Measurements from ENCODE around the gene ST3GAL3.

Gene ST3GAL3

GRCh38 chr1:43963006-43963405, 255.7 kb downstream of the ST3GAL3 start:
- DNase-seq (ENCODE audit: low read depth, low spot score): no peak

GRCh38 chr1:43963890-43964289, 256.6 kb downstream of the ST3GAL3 start:
- DNase-seq (ENCODE audit: low read depth, low spot score): no peak

GRCh38 chr1:43965316-43965715, 258.0 kb downstream of the ST3GAL3 start:
- DNase-seq (ENCODE audit: low read depth, low spot score): no peak

GRCh38 chr1:43968348-43968948, 261.1 kb downstream of the ST3GAL3 start:
- no peak for DNase-seq (ENCODE audit: low read depth, low spot score)

GRCh38 chr1:43969416-43969745, 262.0 kb downstream of the ST3GAL3 start:
- DNase-seq (ENCODE audit: low read depth, low spot score): no peak

- peak; percentile 95 for DNase-seq (ENCODE audit: low read depth, low spot score)
Measured at GRCh38 chr1:43969746-43970466, 262.6 kb downstream of the ST3GAL3 start, which contains the start of gene DPH2. Gene DPH2, plus strand, starts transcription at chr1:43970010. Its CDS starts 166 bp downstream, at chr1:43970176.

- DNase-seq (ENCODE audit: low read depth, low spot score): no peak
Measured at GRCh38 chr1:43970502-43970901, 263.2 kb downstream of the ST3GAL3 start.

- no peak for DNase-seq (ENCODE audit: low read depth, low spot score)
Measured at GRCh38 chr1:43970911-43971310, 263.6 kb downstream of the ST3GAL3 start.

- no peak for DNase-seq (ENCODE audit: low read depth, low spot score)
Measured at GRCh38 chr1:43971336-43971980, 264.1 kb downstream of the ST3GAL3 start.

GRCh38 chr1:43973981-43974442, 266.7 kb downstream of the ST3GAL3 start:
- DNase-seq (ENCODE audit: low read depth, low spot score): no peak

GRCh38 chr1:43974443-43975248, 267.3 kb downstream of the ST3GAL3 start, which contains the start of gene ATP6V0B:
Gene ATP6V0B, plus strand, starts transcription at chr1:43974960. Its CDS starts 81 bp downstream, at chr1:43975041.
- peak; percentile 92 for DNase-seq (ENCODE audit: low read depth, low spot score)

- DNase-seq (ENCODE audit: low read depth, low spot score): no peak
Measured at GRCh38 chr1:43975249-43975961, 268.1 kb downstream of the ST3GAL3 start.

- no peak for DNase-seq (ENCODE audit: low read depth, low spot score)
Measured at GRCh38 chr1:43976045-43976444, 268.7 kb downstream of the ST3GAL3 start.

- DNase-seq (ENCODE audit: low read depth, low spot score): no peak
Measured at GRCh38 chr1:43976890-43977289, 269.6 kb downstream of the ST3GAL3 start.

- DNase-seq (ENCODE audit: low read depth, low spot score): no peak
Measured at GRCh38 chr1:43977376-43978263, 270.3 kb downstream of the ST3GAL3 start.

- no peak for DNase-seq (ENCODE audit: low read depth, low spot score)
Measured at GRCh38 chr1:43978264-43978550, 270.9 kb downstream of the ST3GAL3 start.

GRCh38 chr1:43978551-43979260, 271.4 kb downstream of the ST3GAL3 start, which contains the start of gene B4GALT2:
Gene B4GALT2, plus strand, starts transcription at chr1:43979210. Its CDS starts 1,951 bp downstream, at chr1:43981161.
- DNase-seq (ENCODE audit: low read depth, low spot score): no peak

GRCh38 chr1:43979261-43979527, 271.9 kb downstream of the ST3GAL3 start:
- no peak for DNase-seq (ENCODE audit: low read depth, low spot score)

- DNase-seq (ENCODE audit: low read depth, low spot score): no peak
Measured at GRCh38 chr1:43979528-43980254, 272.4 kb downstream of the ST3GAL3 start.
